ENCODE results near the gene CTSH.

GRCh38 chr15:78988361-78988911, 43.6 kb upstream of the CTSH start:
- TF ChIP-seq CTCF (IDR thresholded peaks at IDR 0.05) = no peak
- no peak for TF ChIP-seq SIN3A (IDR thresholded peaks at IDR 0.05; ENCODE audit: borderline replicate concordance, insufficient read depth, low read depth, low read length)
- TF ChIP-seq TCF7L2 (IDR thresholded peaks at IDR 0.05; ENCODE audit: low read depth, low read length) = no peak
- TF ChIP-seq POLR2AphosphoS5 (IDR thresholded peaks at IDR 0.05; ENCODE audit: low read depth, low read length) = no peak
- no peak for TF ChIP-seq REST (IDR thresholded peaks at IDR 0.05; ENCODE audit: insufficient read depth in 1 of 2, low read depth in 2 of 2, low read length in 1 of 2)

Data from Panc1 (cell line).